Neuron (in vitro differentiated cells): ENCODE results near the gene PCDH9.

Experiments
- H2AFZ ChIP-seq: one replicate; pipeline ENCODE4 v1.6.1; 2013; ENCODE audit warnings: low read depth, mild to moderate bottlenecking, inconsistent platforms, low read length, moderate library complexity
- H3K27me3 ChIP-seq: one replicate; pipeline ENCODE4 v1.6.1; 2013; ENCODE audit warnings: low read length; ENCODE audit not compliant: insufficient read depth
- H3K36me3 ChIP-seq: one replicate; pipeline ENCODE4 v1.6.1; 2013; ENCODE audit warnings: low read length; ENCODE audit not compliant: insufficient read depth
- H3K4me1 ChIP-seq: one replicate; pipeline ENCODE4 v1.6.1; 2013; ENCODE audit warnings: low read length; ENCODE audit not compliant: insufficient read depth
- H3K4me3 ChIP-seq: 2 replicates; pipeline ENCODE4 v1.5.1; 2013; ENCODE audit warnings: mild to moderate bottlenecking, low read length, moderate library complexity
- H3K9me3 ChIP-seq: one replicate; pipeline ENCODE4 v1.6.1; 2013; ENCODE audit warnings: low read length

PCDH9 gene

DNA sequence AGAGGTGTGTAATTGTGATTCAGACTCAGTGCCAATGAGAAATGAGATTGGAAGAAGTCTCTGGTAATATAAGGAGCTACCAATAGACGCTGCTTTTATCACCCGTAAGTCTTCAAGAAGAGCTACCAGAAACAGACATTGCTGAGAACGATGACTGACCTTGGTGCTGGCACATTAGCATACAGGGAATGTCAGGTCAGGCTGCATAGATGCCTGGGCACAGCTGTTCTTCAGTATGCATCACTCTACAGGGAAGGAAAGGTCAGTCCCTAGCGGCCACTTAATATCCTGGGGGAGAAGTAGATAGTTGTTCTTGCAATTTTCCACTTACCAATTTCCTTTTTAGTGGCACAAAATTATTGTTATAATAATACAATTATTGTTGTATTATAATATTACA is 380.4 kb downstream of the PCDH9 start:
- Histone ChIP-seq H3K4me3 (no peak overlapping the region), H2AFZ (no peak overlapping the region), H3K36me3 (no peaks in the 10 kb centered on the region), H3K27me3 (no peaks in the 10 kb centered on the region), H3K9me3 (no peaks in the 10 kb centered on the region), H3K4me1 (peaks cover 3% of the 10 kb centered on the region)

DNA sequence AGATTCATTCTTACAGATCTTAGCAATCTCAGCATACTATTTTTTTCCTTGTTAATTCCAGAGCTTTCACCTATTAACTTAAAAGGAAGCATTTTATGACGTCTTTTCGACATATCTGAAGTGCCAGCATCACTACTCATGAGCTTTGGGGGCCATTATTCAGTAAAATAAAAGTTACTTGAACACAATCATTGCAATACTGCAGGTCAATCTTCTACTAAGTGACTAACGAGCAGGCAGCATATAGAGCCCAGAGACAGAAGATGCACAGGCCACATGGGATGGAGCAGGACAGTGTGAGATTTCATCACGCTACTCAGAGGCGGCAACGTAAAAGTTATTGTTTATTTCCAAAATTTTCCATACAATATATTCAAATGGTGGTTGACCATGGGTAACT is 382.6 kb downstream of the PCDH9 start:
- Histone ChIP-seq H3K4me1 (peaks cover 7% of the 10 kb centered on the region), H3K4me3 (no peak overlapping the region), H2AFZ (no peak overlapping the region), H3K36me3 (no peaks in the 10 kb centered on the region), H3K27me3 (no peaks in the 10 kb centered on the region), H3K9me3 (no peaks in the 10 kb centered on the region)

DNA sequence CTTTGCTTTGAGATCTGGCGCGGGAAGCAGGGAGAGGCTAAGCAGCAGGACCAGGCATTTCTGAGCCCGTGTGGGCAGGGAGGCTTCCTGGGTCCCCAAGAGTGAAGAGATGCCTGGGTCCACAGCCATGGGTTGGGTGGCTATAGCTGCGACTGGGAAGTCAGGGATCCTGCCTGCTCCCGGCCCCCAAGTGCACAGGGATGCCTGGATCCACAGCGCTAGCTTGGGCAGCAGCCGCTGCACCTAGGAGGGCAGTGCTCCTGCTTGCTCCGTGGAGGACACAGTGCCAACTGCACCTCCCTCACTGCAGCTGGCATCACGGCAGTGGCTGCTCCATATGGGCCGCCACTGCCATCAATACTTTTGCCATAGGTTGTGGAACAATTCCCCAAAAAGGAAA is 384.7 kb downstream of the PCDH9 start:
- Histone ChIP-seq H3K4me3 (no peak overlapping the region), H2AFZ (no peak overlapping the region), H3K27me3 (no peaks in the 10 kb centered on the region), H3K36me3 (no peaks in the 10 kb centered on the region), H3K4me1 (peaks cover 17% of the 10 kb centered on the region), H3K9me3 (no peaks in the 10 kb centered on the region)

- Histone ChIP-seq H3K4me1 (peaks cover 17% of the 10 kb centered on the region), H3K9me3 (no peaks in the 10 kb centered on the region), H2AFZ (no peak overlapping the region), H3K36me3 (no peaks in the 10 kb centered on the region), H3K27me3 (no peaks in the 10 kb centered on the region), H3K4me3 (no peak overlapping the region)
Measured at GRCh38 chr13:66844933-66845332, 385.2 kb downstream of the PCDH9 start.

GRCh38 chr13:66842766-66843165 is 387.4 kb downstream of the PCDH9 start:
- Histone ChIP-seq H3K4me3 (no peak overlapping the region), H2AFZ (no peak overlapping the region), H3K4me1 (peaks cover 14% of the 10 kb centered on the region), H3K9me3 (no peaks in the 10 kb centered on the region), H3K27me3 (no peaks in the 10 kb centered on the region), H3K36me3 (no peaks in the 10 kb centered on the region)

- peaks cover 14% of the 10 kb centered on the region for H3K4me1 ChIP-seq
- H3K27me3 ChIP-seq, result no peaks in the 10 kb centered on the region
- H3K36me3 ChIP-seq, result no peaks in the 10 kb centered on the region
- no peak overlapping the region for H2AFZ ChIP-seq
- no peak overlapping the region for H3K4me3 ChIP-seq
- H3K9me3 ChIP-seq, result no peaks in the 10 kb centered on the region
Measured at GRCh38 chr13:66840621-66841020, 389.5 kb downstream of the PCDH9 start.

DNA sequence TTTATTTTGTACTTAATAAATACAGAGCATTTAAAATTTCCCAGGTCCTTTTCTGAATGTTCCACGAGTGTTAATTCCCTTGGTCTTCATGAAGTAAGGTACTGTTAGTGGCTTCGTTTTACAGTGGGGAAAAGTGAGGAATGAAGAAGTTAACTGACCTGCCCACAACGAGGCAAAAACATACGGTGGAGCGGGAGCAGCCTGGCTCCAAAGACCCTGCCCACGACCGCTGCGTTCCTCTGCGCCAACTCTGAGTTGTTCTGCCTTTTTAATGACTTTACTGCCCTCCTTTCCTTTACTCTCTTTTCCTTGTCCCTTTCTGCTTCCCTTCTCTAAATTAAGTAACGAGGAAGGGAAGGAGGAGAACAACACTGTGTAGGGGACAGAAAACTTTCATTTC is 392.9 kb downstream of the PCDH9 start:
- H2AFZ ChIP-seq, result no peak overlapping the region
- no peak overlapping the region for H3K4me3 ChIP-seq
- no peaks in the 10 kb centered on the region for H3K27me3 ChIP-seq
- no peaks in the 10 kb centered on the region for H3K36me3 ChIP-seq
- peaks cover 11% of the 10 kb centered on the region for H3K4me1 ChIP-seq
- no peaks in the 10 kb centered on the region for H3K9me3 ChIP-seq

DNA sequence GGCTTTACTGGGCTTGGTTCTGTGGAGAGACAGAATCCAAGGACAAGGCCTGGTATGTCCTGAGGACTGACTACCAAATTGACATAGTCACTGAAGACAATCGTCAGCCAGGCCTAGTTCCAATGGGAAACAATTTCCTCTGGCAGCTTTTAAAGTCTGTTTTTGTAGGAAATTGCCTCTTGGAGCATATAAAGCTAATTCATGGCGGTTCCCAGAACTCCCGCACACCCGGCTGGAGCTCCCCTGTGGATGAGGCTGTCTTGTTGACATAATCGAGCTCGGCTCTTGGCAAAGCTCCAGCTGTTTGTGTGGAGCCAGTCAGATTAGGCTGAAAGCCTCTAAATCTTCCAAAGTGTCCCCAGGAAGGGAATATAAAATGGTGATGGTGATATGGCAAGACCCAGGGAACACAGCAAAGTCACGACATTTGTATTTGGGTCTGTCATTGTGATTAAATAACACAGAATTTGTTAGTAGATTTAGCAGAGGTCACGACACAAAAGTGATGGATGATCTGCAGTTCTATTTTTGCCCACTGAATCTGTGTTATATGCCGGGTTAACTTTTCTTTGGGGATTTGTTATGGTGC is 395.0 kb downstream of the PCDH9 start:
- Histone ChIP-seq H3K4me1 (peaks cover 13% of the 10 kb centered on the region), H2AFZ (peak overlapping the region; percentile 48), H3K4me3 (no peak overlapping the region), H3K9me3 (no peaks in the 10 kb centered on the region), H3K27me3 (no peaks in the 10 kb centered on the region), H3K36me3 (no peaks in the 10 kb centered on the region)

DNA sequence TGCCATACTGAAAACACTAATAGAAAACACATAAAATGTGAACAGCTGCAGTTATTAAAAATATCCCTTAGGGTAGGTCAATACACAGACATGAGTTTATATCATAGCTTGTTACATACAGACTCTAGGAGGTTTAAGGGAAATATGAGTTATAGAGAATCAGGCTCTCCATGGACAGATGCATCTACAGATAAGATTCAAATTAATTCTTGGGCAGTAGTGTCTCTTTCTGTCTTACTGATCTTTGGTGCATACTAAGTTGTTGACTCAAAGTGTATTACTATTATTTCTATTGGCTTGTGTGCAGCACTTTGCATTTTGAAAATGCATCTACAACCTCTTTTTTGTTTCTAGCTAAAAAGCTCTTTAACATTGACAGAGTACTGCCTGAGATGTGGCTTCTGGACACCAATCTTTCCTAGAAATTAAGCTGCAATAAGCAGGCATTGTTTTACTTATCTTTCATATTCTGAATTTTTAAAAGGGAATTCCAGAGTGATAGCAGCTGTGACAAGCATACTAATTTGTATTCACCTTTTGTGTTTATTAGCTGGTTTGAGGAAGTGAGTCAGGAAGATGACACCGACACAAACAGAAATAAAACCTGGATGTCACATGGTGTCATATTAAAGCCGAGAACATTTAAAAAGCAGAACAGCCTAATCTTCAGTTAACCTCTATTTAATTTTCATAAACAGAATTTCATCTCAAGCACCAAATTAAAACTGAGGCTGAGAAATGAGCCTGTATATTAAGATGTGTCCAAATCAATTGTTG is 399.0 kb downstream of the PCDH9 start:
- no peaks in the 10 kb centered on the region for H3K27me3 ChIP-seq
- no peak overlapping the region for H3K4me3 ChIP-seq
- H3K36me3 ChIP-seq, result no peaks in the 10 kb centered on the region
- no peaks in the 10 kb centered on the region for H3K9me3 ChIP-seq
- peaks cover 13% of the 10 kb centered on the region for H3K4me1 ChIP-seq
- H2AFZ ChIP-seq, result no peak overlapping the region

DNA sequence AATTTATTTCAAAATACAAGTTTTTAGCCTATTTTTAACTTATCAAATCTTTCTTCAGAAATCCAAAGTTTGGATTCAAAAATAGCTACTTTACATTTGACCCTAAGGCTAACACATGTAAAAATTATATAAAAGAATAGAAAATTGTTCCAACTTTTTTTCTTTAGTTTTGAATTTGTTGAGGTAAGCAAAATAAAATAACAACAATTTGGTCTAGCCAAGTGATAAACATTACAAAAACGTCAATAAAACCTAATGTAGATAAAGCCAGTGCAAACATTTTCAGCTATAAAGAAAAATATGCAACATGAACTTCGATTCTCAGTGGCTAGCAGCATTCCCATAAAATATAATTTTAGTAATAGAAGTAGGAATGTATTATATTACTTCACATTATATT is 400.3 kb downstream of the PCDH9 start:
- Histone ChIP-seq H3K4me1 (peaks cover 9% of the 10 kb centered on the region), H3K27me3 (no peaks in the 10 kb centered on the region), H3K36me3 (no peaks in the 10 kb centered on the region), H3K9me3 (no peaks in the 10 kb centered on the region), H3K4me3 (no peak overlapping the region), H2AFZ (no peak overlapping the region)

GRCh38 chr13:66826398-66826797 is 403.7 kb downstream of the PCDH9 start:
- no peak overlapping the region for H3K4me3 ChIP-seq
- no peaks in the 10 kb centered on the region for H3K36me3 ChIP-seq
- H3K27me3 ChIP-seq, result no peaks in the 10 kb centered on the region
- H2AFZ ChIP-seq, result no peak overlapping the region
- H3K4me1 ChIP-seq, result peaks cover 7% of the 10 kb centered on the region
- no peaks in the 10 kb centered on the region for H3K9me3 ChIP-seq

- no peak overlapping the region for H3K4me3 ChIP-seq
- no peak overlapping the region for H2AFZ ChIP-seq
- H3K4me1 ChIP-seq, result no peaks in the 10 kb centered on the region
- no peaks in the 10 kb centered on the region for H3K27me3 ChIP-seq
- H3K9me3 ChIP-seq, result no peaks in the 10 kb centered on the region
- H3K36me3 ChIP-seq, result no peaks in the 10 kb centered on the region
Measured at GRCh38 chr13:66821551-66821950, 408.6 kb downstream of the PCDH9 start.

DNA sequence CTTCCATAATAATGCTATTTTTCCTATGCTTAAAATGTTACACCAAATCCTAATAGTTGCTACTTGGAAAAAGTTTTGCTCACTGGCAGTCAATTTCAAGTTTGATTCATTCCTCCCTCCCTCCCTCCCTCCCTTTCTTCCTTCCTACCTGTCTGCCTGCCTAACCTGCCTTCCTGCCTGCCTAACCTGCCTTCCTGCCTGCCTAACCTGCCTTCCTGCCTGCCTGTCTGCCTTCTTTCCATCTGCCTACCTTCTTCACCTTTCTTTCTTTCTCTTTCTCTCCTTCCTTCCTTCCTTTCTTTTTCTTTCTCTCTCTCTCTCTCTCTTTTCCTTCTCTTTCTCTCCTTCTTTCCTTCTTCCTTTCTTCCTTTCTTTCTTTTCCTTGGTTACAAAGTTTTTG is 418.7 kb downstream of the PCDH9 start:
- Histone ChIP-seq H3K36me3 (no peaks in the 10 kb centered on the region), H3K27me3 (no peaks in the 10 kb centered on the region), H3K4me1 (peaks cover 4% of the 10 kb centered on the region), H3K9me3 (no peaks in the 10 kb centered on the region), H2AFZ (no peak overlapping the region), H3K4me3 (no peak overlapping the region)

- Histone ChIP-seq H3K27me3 (no peaks in the 10 kb centered on the region), H3K36me3 (no peaks in the 10 kb centered on the region), H3K4me1 (peaks cover 4% of the 10 kb centered on the region), H2AFZ (no peak overlapping the region), H3K9me3 (no peaks in the 10 kb centered on the region), H3K4me3 (no peak overlapping the region)
Measured at GRCh38 chr13:66809485-66809884, 420.7 kb downstream of the PCDH9 start.
